HG03432 (cell line): ENCODE data around the gene C10orf71.

ENCODE experiments used
- ATAC-seq: cut with Tn5 transposase; IDR thresholded peaks from one replicate; pipeline ENCODE4 v1.9.1; 2021; ENCODE audit warnings: mild to moderate bottlenecking, moderate library complexity; ENCODE audit not compliant: unreplicated experiment

Gene C10orf71

DNA sequence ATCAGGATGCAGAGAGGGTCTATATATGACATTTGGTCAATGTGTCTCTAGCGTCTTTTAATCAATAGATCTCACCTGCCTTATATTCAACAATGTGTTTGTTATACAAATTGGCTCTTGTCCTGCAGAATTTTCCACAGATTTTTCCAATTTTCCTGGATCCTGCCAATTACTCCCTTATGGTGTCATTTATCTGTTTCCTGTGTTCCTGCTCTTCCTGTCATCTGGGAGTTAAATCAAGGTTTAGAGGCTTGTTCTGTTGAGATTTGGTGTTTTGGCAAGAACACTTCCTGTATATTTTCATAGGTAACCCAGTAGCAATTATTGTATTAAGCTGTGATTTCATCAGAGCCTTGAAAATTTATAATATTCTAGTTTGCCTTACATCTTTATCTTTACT is 8.8 kb upstream of the C10orf71 start:
- no peak for ATAC-seq

DNA sequence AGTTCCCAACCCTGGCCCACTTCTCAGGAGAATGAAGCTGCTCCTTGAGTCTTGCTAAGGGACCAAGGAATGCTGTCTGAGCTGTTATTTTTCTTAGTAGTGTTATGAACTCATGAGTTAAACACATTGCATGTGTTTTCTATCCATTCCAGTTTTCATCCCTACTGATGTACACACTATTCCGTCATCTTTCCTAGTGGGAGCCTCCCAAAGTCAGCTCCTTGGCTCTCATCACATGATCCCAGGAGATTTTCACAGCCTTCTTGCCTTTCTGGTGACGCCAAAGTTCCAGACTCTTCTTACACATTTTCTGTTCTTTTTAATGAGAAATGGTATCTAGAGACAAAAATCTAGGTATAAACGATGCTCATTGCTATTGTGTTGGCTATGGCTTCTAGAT is 8.4 kb upstream of the C10orf71 start:
- no peak for ATAC-seq

DNA sequence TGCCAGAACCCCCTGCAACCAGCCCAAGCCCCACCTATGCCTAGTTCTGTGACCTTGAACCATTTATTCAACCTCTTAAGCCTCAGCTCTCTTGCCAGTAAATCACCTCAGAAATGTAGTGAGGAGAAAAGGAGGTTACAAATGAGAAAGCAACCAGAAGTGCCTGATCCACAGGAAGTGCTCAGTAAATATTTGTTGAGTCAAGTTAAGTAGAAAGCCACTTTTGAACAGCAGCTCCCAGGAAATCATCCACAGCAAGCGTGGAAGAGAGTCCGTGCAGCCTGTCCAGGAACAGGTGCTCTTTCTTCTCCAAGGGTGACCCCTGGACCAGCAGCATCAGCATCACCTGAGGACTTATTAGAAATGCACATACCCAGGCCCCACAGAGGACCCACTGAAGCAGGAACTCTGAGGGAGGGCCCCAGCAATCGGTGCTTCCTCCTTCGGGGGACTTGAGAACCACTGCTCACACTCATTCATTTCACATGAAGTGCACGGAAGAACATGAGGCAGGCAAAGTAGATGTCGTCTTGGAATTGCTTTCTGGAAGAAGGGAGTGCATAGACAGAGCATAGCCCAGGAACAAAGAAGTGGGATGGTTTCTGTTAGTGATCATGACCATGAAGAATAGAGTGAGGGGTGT is 6.3 kb upstream of the C10orf71 start:
- no peak for ATAC-seq

DNA sequence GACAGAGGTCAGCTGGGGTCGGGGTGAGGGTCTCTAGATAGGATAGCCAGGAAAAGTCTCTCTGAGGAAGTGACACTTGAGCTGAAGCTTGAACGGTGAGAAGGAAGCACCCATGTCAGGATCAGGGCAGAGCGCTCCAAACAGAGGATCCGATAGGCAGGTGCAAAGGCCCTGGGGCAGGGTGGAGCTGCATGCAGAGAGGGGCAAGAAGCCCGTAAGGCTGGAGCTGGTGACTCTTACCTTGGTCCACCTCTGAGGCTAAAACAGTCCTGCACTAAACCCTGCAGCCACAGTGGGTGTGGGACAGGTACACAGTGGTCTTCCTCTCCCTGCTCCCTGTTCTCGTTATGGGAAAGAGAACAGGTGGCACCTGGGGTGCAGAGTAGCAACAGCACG is 5.8 kb upstream of the C10orf71 start:
- no peak for ATAC-seq

DNA sequence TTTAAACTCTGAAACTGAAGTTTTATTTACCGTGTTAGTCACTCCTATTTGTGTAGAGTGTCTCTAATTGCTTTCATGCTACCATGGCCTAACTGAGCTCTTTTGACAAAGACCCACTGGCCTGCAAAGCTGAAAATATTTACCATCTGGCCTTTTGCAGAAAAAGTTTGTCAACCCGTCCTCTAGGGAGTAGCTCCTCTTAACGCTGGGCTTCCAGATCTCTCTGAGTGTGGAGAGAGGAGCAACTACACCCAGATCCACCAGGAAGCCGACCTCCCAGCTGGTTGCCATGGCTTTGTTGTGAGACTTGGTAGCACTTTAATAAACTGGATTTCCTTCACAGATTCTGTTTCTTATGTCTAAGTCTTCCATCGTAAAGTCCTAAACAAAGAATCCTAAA is 4.2 kb upstream of the C10orf71 start:
- ATAC-seq: no peak

DNA sequence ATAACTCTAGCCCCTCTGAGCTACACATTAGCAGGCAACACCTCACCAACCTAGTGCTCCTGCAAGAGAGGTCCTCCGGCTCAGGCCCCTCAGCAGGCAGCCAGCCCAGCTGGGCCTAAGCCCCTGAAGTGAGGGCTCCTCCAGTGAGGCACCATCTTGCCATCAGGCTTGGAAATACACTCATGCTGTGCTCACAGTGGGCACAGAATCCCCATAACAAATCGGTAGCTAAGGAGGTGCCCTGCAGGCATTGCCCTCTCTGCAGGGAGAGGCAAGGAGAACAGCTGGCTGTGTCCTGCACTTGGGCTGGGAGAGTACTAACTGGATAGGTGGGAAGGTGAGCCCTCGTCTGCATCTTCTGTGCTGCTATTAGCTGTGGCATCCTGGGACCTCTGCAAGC is 3.7 kb upstream of the C10orf71 start:
- no peak for ATAC-seq

GRCh38 chr10:49296382-49296781 is 2.6 kb upstream of the C10orf71 start:
- ATAC-seq: no peak

GRCh38 chr10:49296836-49297235 is 2.1 kb upstream of the C10orf71 start:
- ATAC-seq: no peak

DNA sequence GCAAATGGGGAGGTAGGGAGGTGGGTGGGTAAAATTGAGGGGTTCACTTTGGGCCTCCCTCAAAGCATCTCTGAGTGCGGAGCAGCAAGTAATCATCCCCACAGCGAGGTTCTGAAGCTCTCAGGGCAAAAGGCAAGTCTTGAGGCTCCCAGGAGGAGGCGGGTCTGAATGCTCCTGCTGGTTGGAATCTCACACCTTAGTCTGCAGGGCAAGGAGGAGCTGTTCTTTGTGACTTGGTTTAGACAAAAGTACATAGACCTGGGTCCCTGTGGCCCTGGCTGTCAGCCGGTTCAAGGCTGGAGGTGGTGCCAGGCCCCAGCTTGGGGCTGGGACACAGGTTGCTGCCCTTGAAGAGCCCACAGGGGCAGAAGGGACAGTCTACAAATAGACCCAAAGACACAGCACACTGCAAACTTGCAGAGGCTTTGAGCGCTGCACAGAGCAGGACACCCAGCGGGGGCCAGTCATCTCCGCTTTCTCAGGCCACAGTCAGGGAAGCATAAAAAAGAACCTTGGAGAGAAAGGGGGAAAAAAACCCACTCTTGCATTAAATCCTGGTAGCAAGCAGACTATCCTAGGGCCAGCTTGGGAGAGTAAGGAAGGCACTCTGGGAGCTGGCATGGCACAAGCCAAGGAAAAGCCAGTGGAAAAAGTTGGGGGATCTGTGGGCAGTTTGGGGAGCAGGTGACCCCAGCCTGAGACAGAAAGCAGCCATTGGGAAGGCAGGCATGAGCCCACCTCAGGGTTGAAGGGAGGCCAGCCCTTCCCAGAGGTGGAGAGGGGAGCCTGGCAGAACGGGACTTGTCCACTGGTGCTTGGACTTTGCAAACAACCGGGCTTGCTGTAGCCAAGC is 926 bp upstream of the C10orf71 start:
- no peak for ATAC-seq

- no peak for ATAC-seq
Measured at GRCh38 chr10:49298671-49298982, 343 bp upstream of the C10orf71 start.

- ATAC-seq: peak; percentile 80
Measured at GRCh38 chr10:49299816-49300139, 808 bp downstream of the C10orf71 start.

GRCh38 chr10:49300140-49300974 is 1.4 kb downstream of the C10orf71 start:
- peak; percentile 83 for ATAC-seq

DNA sequence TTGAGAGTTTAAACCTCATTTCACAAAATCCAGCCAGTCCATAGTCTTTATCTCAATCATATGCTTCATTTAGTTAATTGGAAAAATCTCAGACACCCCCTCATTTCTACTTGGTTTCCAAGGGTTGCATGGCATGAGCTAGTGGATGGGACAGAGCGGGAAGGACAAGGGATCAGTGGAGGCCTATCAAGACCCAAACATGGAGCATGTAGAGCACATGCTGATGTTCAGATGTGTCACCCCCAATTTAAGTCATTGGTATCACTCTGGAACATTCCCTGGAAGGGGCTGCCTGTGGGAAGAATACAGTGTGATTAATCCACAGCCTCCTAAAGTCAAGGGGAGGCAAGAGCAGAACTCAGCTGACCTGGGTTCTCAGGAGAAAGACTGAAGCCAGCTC is 2.3 kb downstream of the C10orf71 start:
- no peak for ATAC-seq

DNA sequence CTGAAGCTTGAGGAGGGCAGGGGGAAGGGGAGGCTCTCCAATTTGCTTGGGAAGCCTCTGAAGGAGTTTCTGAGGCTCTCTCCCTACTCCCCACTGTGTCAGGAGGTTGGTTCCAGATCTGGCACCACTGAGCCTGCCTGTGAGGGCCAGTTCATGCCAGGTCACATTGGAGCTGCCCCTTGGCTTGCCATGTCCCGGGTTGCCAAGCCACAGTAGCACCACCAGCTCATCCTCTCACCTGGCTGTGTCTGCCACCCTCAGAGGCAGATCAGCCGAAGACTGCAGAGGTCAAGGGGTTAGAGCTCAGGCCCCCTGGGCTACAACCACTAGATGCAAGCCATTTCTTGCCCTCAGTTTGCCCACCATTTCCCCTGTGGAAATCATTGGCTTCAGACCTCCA is 3.1 kb downstream of the C10orf71 start:
- ATAC-seq: no peak

- ATAC-seq: no peak
Measured at GRCh38 chr10:49303711-49304110, 4.7 kb downstream of the C10orf71 start.

GRCh38 chr10:49304137-49304536 is 5.2 kb downstream of the C10orf71 start:
- no peak for ATAC-seq

DNA sequence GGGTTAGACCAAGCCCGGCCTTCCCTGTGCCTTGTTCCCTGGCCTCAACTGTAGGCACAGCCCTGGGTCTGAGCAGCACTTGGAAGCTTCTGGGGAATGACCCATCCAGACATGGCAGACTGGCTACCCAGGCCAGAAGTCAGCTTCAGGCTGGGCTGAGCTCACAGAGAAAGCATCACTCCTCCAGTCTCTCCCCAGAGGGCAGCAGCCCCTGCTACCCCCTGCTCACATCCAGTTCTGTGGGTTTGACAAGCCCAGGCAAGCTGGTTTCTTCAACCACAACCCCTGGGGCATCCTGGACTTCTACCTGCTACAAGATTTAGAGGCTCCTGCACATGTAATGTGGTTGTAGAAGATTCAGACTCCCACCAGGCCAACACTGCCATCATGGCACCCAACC is 9.0 kb downstream of the C10orf71 start:
- ATAC-seq: peak; percentile 37

DNA sequence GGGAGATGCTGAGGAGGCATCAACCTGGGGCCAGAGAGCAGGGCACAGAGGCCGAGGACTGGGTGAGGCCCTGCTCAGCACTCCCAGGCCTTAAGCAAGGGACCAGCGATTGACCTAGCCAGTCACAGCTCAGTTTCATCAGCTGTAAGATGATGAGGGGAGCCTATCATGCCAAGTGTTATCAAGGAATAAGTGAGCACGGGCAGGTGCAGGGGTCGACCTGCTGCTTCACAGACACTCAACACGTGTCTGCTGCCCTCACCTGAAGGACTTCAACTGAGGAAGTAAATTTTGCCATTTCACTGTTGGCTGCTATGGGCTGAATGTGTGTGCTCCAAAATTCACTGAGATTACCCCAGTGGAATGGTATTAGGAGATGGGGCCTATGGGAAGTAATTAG is 9.9 kb downstream of the C10orf71 start:
- ATAC-seq: no peak

- peak; percentile 67 for ATAC-seq
Measured at GRCh38 chr10:49309691-49310411, 10.9 kb downstream of the C10orf71 start.

DNA sequence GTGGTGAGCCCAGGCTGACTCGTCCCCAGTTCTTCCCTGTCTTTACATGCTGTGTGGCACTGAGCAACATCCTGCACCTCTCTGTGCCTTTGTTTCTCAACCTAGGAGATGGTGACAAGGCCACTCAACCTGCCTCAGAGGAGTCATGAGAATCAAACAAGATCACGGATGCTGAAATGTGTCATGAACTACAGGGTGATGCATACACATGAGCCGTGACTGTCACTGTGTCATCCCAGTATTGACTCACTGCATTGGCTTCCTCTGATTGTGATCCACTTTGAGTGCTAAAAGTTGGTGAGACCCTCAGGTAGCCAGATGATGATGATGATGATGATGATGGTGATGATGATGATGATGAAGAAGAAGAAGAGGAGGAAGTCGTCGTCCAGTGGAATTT is 11.5 kb downstream of the C10orf71 start:
- peak; percentile 28 for ATAC-seq

GRCh38 chr10:49310901-49311554 is 12.1 kb downstream of the C10orf71 start:
- no peak for ATAC-seq
